Dermis blood vessel endothelial cell (primary cell): ENCODE results near the gene AIMP1. TPM values are rescaled to one million over a fixed set of nuclear protein-coding genes. Genes with fewer than 3 reads are reported as not detected.
A peak's percentile ranks its signal among the peaks of the same experiment; 100 is the strongest.

Source experiments
- DNase-seq: peaks from one replicate; pipeline ENCODE4 v3.0.0; 2010
- total RNA-seq: library from RNA; depleted of rRNA; stranded (reverse); fragments of >200 nt; gene quantifications from 2 replicates; pipeline ENCODE4 v1.2.3, GENCODE V29; 2014

Gene AIMP1
- total RNA-seq: 21.3 and 29.4 TPM in 2 replicates

GRCh38 chr4:106315968-106316772, at the start of gene AIMP1, which contains the start of gene TBCK:
Gene AIMP1, plus strand, starts transcription at chr4:106316550. Its CDS starts 8,460 bp downstream, at chr4:106325010.
Gene TBCK, minus strand, starts transcription at chr4:106316209. Its CDS starts 7,249 bp downstream, at chr4:106308960.
- peak; percentile 95 for DNase-seq

GRCh38 chr4:106268786-106269185, 47.6 kb upstream of the AIMP1 start:
- DNase-seq: no peak

- no peak for DNase-seq
These were observed 46.6 kb upstream of the AIMP1 start for GRCh38 chr4:106269711-106270110.

- peak; percentile 32 for DNase-seq
These were observed 45.6 kb upstream of the AIMP1 start for GRCh38 chr4:106270736-106271135.

- peak; percentile 76 for DNase-seq
These were observed 42.5 kb upstream of the AIMP1 start for GRCh38 chr4:106273831-106274230.

GRCh38 chr4:106277140-106277675, 39.1 kb upstream of the AIMP1 start:
- DNase-seq: peak; percentile 26

GRCh38 chr4:106284227-106284626, 32.1 kb upstream of the AIMP1 start:
- no peak for DNase-seq

- peak; percentile 24 for DNase-seq
These were observed 29.7 kb upstream of the AIMP1 start for GRCh38 chr4:106286611-106287010.

GRCh38 chr4:106287353-106287969, 28.9 kb upstream of the AIMP1 start:
- DNase-seq: peak; percentile 87

- DNase-seq: no peak
These were observed 26.6 kb upstream of the AIMP1 start for GRCh38 chr4:106289737-106290136.

GRCh38 chr4:106291678-106292077, 24.7 kb upstream of the AIMP1 start:
- no peak for DNase-seq

GRCh38 chr4:106294062-106294461, 22.3 kb upstream of the AIMP1 start:
- DNase-seq: no peak

- no peak for DNase-seq
These were observed 18.9 kb upstream of the AIMP1 start for GRCh38 chr4:106297245-106298035.

- DNase-seq: no peak
These were observed 16.4 kb upstream of the AIMP1 start for GRCh38 chr4:106299977-106300376.

- DNase-seq: peak; percentile 36
These were observed 14.8 kb upstream of the AIMP1 start for GRCh38 chr4:106301393-106302061.

GRCh38 chr4:106302062-106302438, 14.3 kb upstream of the AIMP1 start:
- DNase-seq: no peak

- DNase-seq: no peak
These were observed 12.6 kb upstream of the AIMP1 start for GRCh38 chr4:106303548-106304281.

- no peak for DNase-seq
These were observed 11.7 kb upstream of the AIMP1 start for GRCh38 chr4:106304632-106305031.

GRCh38 chr4:106305435-106306055, 10.8 kb upstream of the AIMP1 start:
- no peak for DNase-seq

- no peak for DNase-seq
These were observed 9.8 kb upstream of the AIMP1 start for GRCh38 chr4:106306561-106306960.

- no peak for DNase-seq
These were observed 4.0 kb upstream of the AIMP1 start for GRCh38 chr4:106312377-106312776.
